Measurements from ENCODE around the gene IL18BP. TPM values are rescaled to one million over a fixed set of nuclear protein-coding genes. Genes with fewer than 3 reads are reported as not detected.

The IL18BP gene
- total RNA-seq, 1 donor from 2014 or later, result 15.2 TPM

- peak overlapping the region; percentile 18 for H3K27ac Mint-ChIP-seq (ENCODE audit: unreplicated experiment)
- H3K9ac ChIP-seq (ENCODE audit: low read length), result no peak overlapping the region
These were observed 1.1 kb downstream of the IL18BP start for GRCh38 chr11:71999798-72000197.

DNA sequence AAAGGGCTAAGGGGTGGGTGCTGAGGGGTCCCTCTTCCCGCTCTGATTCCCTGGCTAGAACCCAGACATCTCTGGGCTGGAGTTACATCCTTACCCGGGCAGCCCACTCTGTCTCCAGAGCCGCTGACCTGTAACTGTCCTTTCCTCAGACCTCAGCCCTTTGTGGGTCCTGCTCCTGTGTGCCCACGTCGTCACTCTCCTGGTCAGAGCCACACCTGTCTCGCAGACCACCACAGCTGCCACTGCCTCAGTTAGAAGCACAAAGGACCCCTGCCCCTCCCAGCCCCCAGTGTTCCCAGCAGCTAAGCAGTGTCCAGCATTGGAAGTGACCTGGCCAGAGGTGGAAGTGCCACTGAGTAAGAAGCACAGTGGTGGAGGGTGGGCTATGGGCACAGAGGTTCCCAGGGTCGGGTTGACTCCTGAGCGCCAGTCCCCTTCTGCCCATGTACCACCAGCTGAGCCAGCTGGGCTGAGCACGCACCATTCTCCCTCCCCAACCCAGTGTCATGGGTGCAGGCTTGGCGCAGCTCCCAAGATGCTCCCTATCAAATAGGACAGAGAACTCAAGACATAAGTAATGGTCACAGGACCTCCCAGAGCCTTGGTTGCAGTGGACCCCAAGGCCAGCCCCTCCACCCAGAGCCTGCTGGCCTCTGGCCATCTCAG is 1.6 kb downstream of the IL18BP start:
- H3K4me1 ChIP-seq (ENCODE audit: insufficient read depth, low read length), result no peaks in the 10 kb centered on the region
- DNase-seq (ENCODE audit: low read depth) (no peak), FAIRE-seq (no peak)
- H3K36me3 ChIP-seq (ENCODE audit: insufficient read depth, low read length), result peaks cover 37% of the 10 kb centered on the region
- H3K79me2 ChIP-seq (ENCODE audit: insufficient read depth, low read length), result peaks cover 3% of the 10 kb centered on the region
- H3K9ac ChIP-seq (ENCODE audit: low read length), result no peak overlapping the region
- no peaks in the 10 kb centered on the region for H3K27me3 ChIP-seq (ENCODE audit: insufficient read depth, low read length)
- no peak overlapping the region for H3K27ac ChIP-seq (ENCODE audit: low read depth, low read length)
- Mint-ChIP-seq H3K4me3 (ENCODE audit: unreplicated experiment) (no peak overlapping the region), H3K36me3 (ENCODE audit: low read depth, unreplicated experiment) (peaks cover 39% of the 10 kb centered on the region), H3K9me3 (ENCODE audit: unreplicated experiment) (peaks cover 2% of the 10 kb centered on the region), H3K27me3 (ENCODE audit: low read depth, unreplicated experiment) (no peaks in the 10 kb centered on the region), H3K4me1 (ENCODE audit: low read depth, unreplicated experiment) (peaks cover 28% of the 10 kb centered on the region), H3K27ac (ENCODE audit: unreplicated experiment) (no peak overlapping the region)
- H3K9me3 ChIP-seq (ENCODE audit: insufficient read depth, low read depth, low read length), result no peaks in the 10 kb centered on the region
- H3K4me3 ChIP-seq (ENCODE audit: insufficient read depth, low read depth, low read length), result no peak overlapping the region
- H2AFZ ChIP-seq (ENCODE audit: low read depth, low read length), result no peak overlapping the region
- peaks cover 85% of the 10 kb centered on the region for H4K20me1 ChIP-seq (ENCODE audit: insufficient read depth, low read length)
- H3K4me2 ChIP-seq (ENCODE audit: low read length), result no peak overlapping the region
- TF ChIP-seq, protein P1, sequence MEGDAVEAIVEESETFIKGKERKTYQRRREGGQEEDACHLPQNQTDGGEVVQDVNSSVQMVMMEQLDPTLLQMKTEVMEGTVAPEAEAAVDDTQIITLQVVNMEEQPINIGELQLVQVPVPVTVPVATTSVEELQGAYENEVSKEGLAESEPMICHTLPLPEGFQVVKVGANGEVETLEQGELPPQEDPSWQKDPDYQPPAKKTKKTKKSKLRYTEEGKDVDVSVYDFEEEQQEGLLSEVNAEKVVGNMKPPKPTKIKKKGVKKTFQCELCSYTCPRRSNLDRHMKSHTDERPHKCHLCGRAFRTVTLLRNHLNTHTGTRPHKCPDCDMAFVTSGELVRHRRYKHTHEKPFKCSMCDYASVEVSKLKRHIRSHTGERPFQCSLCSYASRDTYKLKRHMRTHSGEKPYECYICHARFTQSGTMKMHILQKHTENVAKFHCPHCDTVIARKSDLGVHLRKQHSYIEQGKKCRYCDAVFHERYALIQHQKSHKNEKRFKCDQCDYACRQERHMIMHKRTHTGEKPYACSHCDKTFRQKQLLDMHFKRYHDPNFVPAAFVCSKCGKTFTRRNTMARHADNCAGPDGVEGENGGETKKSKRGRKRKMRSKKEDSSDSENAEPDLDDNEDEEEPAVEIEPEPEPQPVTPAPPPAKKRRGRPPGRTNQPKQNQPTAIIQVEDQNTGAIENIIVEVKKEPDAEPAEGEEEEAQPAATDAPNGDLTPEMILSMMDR (IDR thresholded peaks at IDR 0.05; ENCODE audit: insufficient read depth, low read depth, low read length), result no peak
- no peak for TF ChIP-seq EZH2 (IDR thresholded peaks at IDR 0.05; ENCODE audit: insufficient read depth, low read length)

More at GRCh38 chr11:71999798-72000197, 1.1 kb downstream of the IL18BP start:
- Histone ChIP-seq H2AFZ (ENCODE audit: low read depth, low read length) (no peak overlapping the region), H3K27me3 (ENCODE audit: insufficient read depth, low read length) (no peaks in the 10 kb centered on the region), H3K4me3 (ENCODE audit: insufficient read depth, low read depth, low read length) (no peak overlapping the region), H3K36me3 (ENCODE audit: insufficient read depth, low read length) (peaks cover 31% of the 10 kb centered on the region), H3K27ac (ENCODE audit: low read depth, low read length) (no peak overlapping the region), H3K4me1 (ENCODE audit: insufficient read depth, low read length) (no peaks in the 10 kb centered on the region), H3K79me2 (ENCODE audit: insufficient read depth, low read length) (peaks cover 8% of the 10 kb centered on the region), H3K4me2 (ENCODE audit: low read length) (no peak overlapping the region), H4K20me1 (ENCODE audit: insufficient read depth, low read length) (peaks cover 85% of the 10 kb centered on the region), H3K9me3 (ENCODE audit: insufficient read depth, low read depth, low read length) (no peaks in the 10 kb centered on the region)
- peaks cover 2% of the 10 kb centered on the region for H3K9me3 Mint-ChIP-seq (ENCODE audit: unreplicated experiment)
- H3K4me1 Mint-ChIP-seq (ENCODE audit: low read depth, unreplicated experiment), result peaks cover 28% of the 10 kb centered on the region
- no peak for DNase-seq (ENCODE audit: low read depth)
- no peaks in the 10 kb centered on the region for H3K27me3 Mint-ChIP-seq (ENCODE audit: low read depth, unreplicated experiment)
- H3K4me3 Mint-ChIP-seq (ENCODE audit: unreplicated experiment), result peak overlapping the region; percentile 42
- peaks cover 42% of the 10 kb centered on the region for H3K36me3 Mint-ChIP-seq (ENCODE audit: low read depth, unreplicated experiment)
- no peak for TF ChIP-seq EZH2 (IDR thresholded peaks at IDR 0.05; ENCODE audit: insufficient read depth, low read length)
- FAIRE-seq, result no peak

GRCh38 chr11:72001285-72001684 is 2.6 kb downstream of the IL18BP start:
- Mint-ChIP-seq H3K4me1 (ENCODE audit: low read depth, unreplicated experiment) (peaks cover 28% of the 10 kb centered on the region), H3K27me3 (ENCODE audit: low read depth, unreplicated experiment) (no peaks in the 10 kb centered on the region), H3K27ac (ENCODE audit: unreplicated experiment) (no peak overlapping the region), H3K9me3 (ENCODE audit: unreplicated experiment) (peaks cover 2% of the 10 kb centered on the region), H3K36me3 (ENCODE audit: low read depth, unreplicated experiment) (peaks cover 41% of the 10 kb centered on the region), H3K4me3 (ENCODE audit: unreplicated experiment) (no peak overlapping the region)
- Histone ChIP-seq H3K4me1 (ENCODE audit: insufficient read depth, low read length) (no peaks in the 10 kb centered on the region), H3K9ac (ENCODE audit: low read length) (no peak overlapping the region), H3K27ac (ENCODE audit: low read depth, low read length) (no peak overlapping the region), H4K20me1 (ENCODE audit: insufficient read depth, low read length) (peaks cover 88% of the 10 kb centered on the region), H3K36me3 (ENCODE audit: insufficient read depth, low read length) (peaks cover 43% of the 10 kb centered on the region), H3K27me3 (ENCODE audit: insufficient read depth, low read length) (no peaks in the 10 kb centered on the region), H2AFZ (ENCODE audit: low read depth, low read length) (no peak overlapping the region), H3K4me3 (ENCODE audit: insufficient read depth, low read depth, low read length) (no peak overlapping the region), H3K79me2 (ENCODE audit: insufficient read depth, low read length) (peaks cover 3% of the 10 kb centered on the region), H3K4me2 (ENCODE audit: low read length) (no peak overlapping the region), H3K9me3 (ENCODE audit: insufficient read depth, low read depth, low read length) (no peaks in the 10 kb centered on the region)
- TF ChIP-seq, protein P1 (IDR thresholded peaks at IDR 0.05; ENCODE audit: insufficient read depth, low read depth, low read length), result no peak
- TF ChIP-seq EZH2 (IDR thresholded peaks at IDR 0.05; ENCODE audit: insufficient read depth, low read length), result no peak
- DNase-seq (ENCODE audit: low read depth) (no peak), FAIRE-seq (no peak)
